ENCODE results near the gene SNRNP27. TPM values are rescaled to one million over a fixed set of nuclear protein-coding genes. Genes with fewer than 3 reads are reported as not detected.

SNRNP27 gene
- total and polyA plus RNA-seq, 9 of the 15 experiments (the other 6 are each of a cell fraction or from before 2014, with no cell fraction given), result 29.2 to 102 (median 65.7) TPM

DNA sequence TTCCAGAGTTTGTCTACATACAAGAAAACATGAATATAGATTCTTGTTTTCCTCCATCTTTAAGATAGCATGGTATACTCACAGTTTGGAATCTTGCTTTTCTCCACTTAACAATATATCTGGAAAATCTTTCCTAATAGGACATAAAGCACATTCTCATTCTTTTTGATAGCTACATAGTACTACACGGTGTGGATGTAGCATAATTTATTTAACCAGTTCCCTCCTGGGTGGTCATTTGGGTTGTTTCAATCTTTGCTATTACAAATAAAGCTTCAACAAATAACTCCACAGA is 40.8 kb downstream of the SNRNP27 start (continued):
- TF ChIP-seq, protein P1, sequence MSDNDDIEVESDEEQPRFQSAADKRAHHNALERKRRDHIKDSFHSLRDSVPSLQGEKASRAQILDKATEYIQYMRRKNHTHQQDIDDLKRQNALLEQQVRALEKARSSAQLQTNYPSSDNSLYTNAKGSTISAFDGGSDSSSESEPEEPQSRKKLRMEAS (CRISPR knock-in tag; IDR thresholded peaks at IDR 0.05), result no peak
- TF ChIP-seq MCM2 (IDR thresholded peaks at IDR 0.05; ENCODE audit: low read depth) (no peak), ZNF589 (CRISPR knock-in tag; IDR thresholded peaks at IDR 0.05; ENCODE audit: low read depth) (0 out of 2 replicates have a peak, but pooled peaks have one; percentile 36), CBX2 (IDR thresholded peaks at IDR 0.05; ENCODE audit: insufficient read depth, low read length, poor library complexity, severe bottlenecking) (no peak), ZNF384 (IDR thresholded peaks at IDR 0.05; ENCODE audit: low read depth, low read length) (no peak), FOXM1 (IDR thresholded peaks at IDR 0.05; ENCODE audit: low read depth) (no peak), FOXM1 (CRISPR knock-in tag; IDR thresholded peaks at IDR 0.05; ENCODE audit: low read depth) (no peak), SAFB2 (IDR thresholded peaks at IDR 0.05; ENCODE audit: borderline replicate concordance, low read depth, low read length, severe bottlenecking) (no peak), POLR2H (tag; IDR thresholded peaks at IDR 0.05; ENCODE audit: low read depth) (peak; percentile 61), RBBP5 (IDR thresholded peaks at IDR 0.05; ENCODE audit: borderline replicate concordance, insufficient read depth, low read length, poor library complexity, severe bottlenecking) (no peak), CEBPG (CRISPR knock-in tag; IDR thresholded peaks at IDR 0.05) (no peak), CEBPG (tag; conservative IDR thresholded peaks at IDR 0.05 in 1 of 2, IDR thresholded peaks at IDR 0.05 in 1 of 2) (no peak), SRF (CRISPR knock-in tag; IDR thresholded peaks at IDR 0.05) (no peak), NR2C2 (CRISPR knock-in tag; IDR thresholded peaks at IDR 0.05) (no peak), NR2C2 (tag; IDR thresholded peaks at IDR 0.05) (peak; percentile 38; the same call in 1 of the 2 replicates)
- TF ChIP-seq, protein P2, sequence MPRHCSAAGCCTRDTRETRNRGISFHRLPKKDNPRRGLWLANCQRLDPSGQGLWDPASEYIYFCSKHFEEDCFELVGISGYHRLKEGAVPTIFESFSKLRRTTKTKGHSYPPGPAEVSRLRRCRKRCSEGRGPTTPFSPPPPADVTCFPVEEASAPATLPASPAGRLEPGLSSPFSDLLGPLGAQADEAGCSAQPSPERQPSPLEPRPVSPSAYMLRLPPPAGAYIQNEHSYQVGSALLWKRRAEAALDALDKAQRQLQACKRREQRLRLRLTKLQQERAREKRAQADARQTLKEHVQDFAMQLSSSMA (CRISPR knock-in tag; IDR thresholded peaks at IDR 0.05), result no peak
- TF ChIP-seq, protein P3, sequence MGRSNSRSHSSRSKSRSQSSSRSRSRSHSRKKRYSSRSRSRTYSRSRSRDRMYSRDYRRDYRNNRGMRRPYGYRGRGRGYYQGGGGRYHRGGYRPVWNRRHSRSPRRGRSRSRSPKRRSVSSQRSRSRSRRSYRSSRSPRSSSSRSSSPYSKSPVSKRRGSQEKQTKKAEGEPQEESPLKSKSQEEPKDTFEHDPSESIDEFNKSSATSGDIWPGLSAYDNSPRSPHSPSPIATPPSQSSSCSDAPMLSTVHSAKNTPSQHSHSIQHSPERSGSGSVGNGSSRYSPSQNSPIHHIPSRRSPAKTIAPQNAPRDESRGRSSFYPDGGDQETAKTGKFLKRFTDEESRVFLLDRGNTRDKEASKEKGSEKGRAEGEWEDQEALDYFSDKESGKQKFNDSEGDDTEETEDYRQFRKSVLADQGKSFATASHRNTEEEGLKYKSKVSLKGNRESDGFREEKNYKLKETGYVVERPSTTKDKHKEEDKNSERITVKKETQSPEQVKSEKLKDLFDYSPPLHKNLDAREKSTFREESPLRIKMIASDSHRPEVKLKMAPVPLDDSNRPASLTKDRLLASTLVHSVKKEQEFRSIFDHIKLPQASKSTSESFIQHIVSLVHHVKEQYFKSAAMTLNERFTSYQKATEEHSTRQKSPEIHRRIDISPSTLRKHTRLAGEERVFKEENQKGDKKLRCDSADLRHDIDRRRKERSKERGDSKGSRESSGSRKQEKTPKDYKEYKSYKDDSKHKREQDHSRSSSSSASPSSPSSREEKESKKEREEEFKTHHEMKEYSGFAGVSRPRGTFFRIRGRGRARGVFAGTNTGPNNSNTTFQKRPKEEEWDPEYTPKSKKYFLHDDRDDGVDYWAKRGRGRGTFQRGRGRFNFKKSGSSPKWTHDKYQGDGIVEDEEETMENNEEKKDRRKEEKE (IDR thresholded peaks at IDR 0.05; ENCODE audit: borderline replicate concordance in 1 of 2, control insufficient read depth in 1 of 2, low read depth in 2 of 2, low read length in 1 of 2), result no peak
- TF ChIP-seq, protein P4, sequence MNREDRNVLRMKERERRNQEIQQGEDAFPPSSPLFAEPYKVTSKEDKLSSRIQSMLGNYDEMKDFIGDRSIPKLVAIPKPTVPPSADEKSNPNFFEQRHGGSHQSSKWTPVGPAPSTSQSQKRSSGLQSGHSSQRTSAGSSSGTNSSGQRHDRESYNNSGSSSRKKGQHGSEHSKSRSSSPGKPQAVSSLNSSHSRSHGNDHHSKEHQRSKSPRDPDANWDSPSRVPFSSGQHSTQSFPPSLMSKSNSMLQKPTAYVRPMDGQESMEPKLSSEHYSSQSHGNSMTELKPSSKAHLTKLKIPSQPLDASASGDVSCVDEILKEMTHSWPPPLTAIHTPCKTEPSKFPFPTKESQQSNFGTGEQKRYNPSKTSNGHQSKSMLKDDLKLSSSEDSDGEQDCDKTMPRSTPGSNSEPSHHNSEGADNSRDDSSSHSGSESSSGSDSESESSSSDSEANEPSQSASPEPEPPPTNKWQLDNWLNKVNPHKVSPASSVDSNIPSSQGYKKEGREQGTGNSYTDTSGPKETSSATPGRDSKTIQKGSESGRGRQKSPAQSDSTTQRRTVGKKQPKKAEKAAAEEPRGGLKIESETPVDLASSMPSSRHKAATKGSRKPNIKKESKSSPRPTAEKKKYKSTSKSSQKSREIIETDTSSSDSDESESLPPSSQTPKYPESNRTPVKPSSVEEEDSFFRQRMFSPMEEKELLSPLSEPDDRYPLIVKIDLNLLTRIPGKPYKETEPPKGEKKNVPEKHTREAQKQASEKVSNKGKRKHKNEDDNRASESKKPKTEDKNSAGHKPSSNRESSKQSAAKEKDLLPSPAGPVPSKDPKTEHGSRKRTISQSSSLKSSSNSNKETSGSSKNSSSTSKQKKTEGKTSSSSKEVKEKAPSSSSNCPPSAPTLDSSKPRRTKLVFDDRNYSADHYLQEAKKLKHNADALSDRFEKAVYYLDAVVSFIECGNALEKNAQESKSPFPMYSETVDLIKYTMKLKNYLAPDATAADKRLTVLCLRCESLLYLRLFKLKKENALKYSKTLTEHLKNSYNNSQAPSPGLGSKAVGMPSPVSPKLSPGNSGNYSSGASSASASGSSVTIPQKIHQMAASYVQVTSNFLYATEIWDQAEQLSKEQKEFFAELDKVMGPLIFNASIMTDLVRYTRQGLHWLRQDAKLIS (CRISPR knock-in tag; IDR thresholded peaks at IDR 0.05), result no peak
- TF ChIP-seq, protein P5, sequence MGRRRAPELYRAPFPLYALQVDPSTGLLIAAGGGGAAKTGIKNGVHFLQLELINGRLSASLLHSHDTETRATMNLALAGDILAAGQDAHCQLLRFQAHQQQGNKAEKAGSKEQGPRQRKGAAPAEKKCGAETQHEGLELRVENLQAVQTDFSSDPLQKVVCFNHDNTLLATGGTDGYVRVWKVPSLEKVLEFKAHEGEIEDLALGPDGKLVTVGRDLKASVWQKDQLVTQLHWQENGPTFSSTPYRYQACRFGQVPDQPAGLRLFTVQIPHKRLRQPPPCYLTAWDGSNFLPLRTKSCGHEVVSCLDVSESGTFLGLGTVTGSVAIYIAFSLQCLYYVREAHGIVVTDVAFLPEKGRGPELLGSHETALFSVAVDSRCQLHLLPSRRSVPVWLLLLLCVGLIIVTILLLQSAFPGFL (CRISPR knock-in tag; IDR thresholded peaks at IDR 0.05), result no peak
